Measurements from ENCODE around the gene KLRC3.
A peak's percentile ranks its signal among the peaks of the same experiment; 100 is the strongest.
"Not testable (repeated sequence)": the region's sequence is repeated elsewhere in the genome, so short reads cannot be mapped to it uniquely, and the experiment has no call there.

KLRC3 gene

GRCh38 chr12:10398168-10398567, 22.2 kb downstream of the KLRC3 start:
- DNase-seq = no peak

- DNase-seq = no peak
Observed at GRCh38 chr12:10397296-10397695, 23.1 kb downstream of the KLRC3 start.

GRCh38 chr12:10396176-10396575, 24.2 kb downstream of the KLRC3 start:
- DNase-seq = not testable (repeated sequence)

GRCh38 chr12:10395390-10395998, 24.9 kb downstream of the KLRC3 start:
- peak; percentile 88 for DNase-seq

GRCh38 chr12:10394531-10395152, 25.8 kb downstream of the KLRC3 start:
- DNase-seq = not testable (repeated sequence)

GRCh38 chr12:10393291-10393690, 27.1 kb downstream of the KLRC3 start:
- no peak for DNase-seq

- DNase-seq = peak; percentile 94
Observed at GRCh38 chr12:10392394-10392930, 27.9 kb downstream of the KLRC3 start.

- not testable (repeated sequence) for DNase-seq
Observed at GRCh38 chr12:10390991-10391390, 29.4 kb downstream of the KLRC3 start.

- no peak for DNase-seq
Observed at GRCh38 chr12:10389904-10390303, 30.5 kb downstream of the KLRC3 start, which contains the start of gene KLRK1. KLRK1 (minus strand) TSS chr12:10390041; CDS start chr12:10388810, 1,231 bp downstream.

GRCh38 chr12:10388624-10389413, 31.6 kb downstream of the KLRC3 start:
- no peak for DNase-seq

GRCh38 chr12:10387498-10387897, 32.9 kb downstream of the KLRC3 start:
- not testable (repeated sequence) for DNase-seq

GRCh38 chr12:10386857-10387256, 33.5 kb downstream of the KLRC3 start:
- DNase-seq = no peak

- peak; percentile 83 for DNase-seq
Observed at GRCh38 chr12:10385166-10385613, 35.2 kb downstream of the KLRC3 start.

GRCh38 chr12:10384191-10384590, 36.2 kb downstream of the KLRC3 start:
- no peak for DNase-seq

- no peak for DNase-seq
Observed at GRCh38 chr12:10381928-10382628, 38.3 kb downstream of the KLRC3 start.

- not testable (repeated sequence) for DNase-seq
Observed at GRCh38 chr12:10378737-10379136, 41.7 kb downstream of the KLRC3 start.

- DNase-seq = no peak
Observed at GRCh38 chr12:10374624-10375018, 45.8 kb downstream of the KLRC3 start.

- no peak for DNase-seq
Observed at GRCh38 chr12:10372559-10372958, 47.8 kb downstream of the KLRC3 start.

- not testable (repeated sequence) for DNase-seq
Observed at GRCh38 chr12:10371893-10372535, 48.4 kb downstream of the KLRC3 start.

- no peak for DNase-seq
Observed at GRCh38 chr12:10369557-10370415, 50.6 kb downstream of the KLRC3 start.

All from fibroblast of skin of scalp (primary cell).